GM12875 (cell line): ENCODE measurements around the gene NDUFA11.

Experiments
- H3K4me3 ChIP-seq: one replicate; pipeline ENCODE4 v1.5.1; 2011; ENCODE audit warnings: low read depth, low read length, control low read depth
- TF ChIP-seq, protein P1 (sequence below): IDR thresholded peaks from 2 replicates; pipeline ENCODE4 v1.5.1; 2011; ENCODE audit warnings: low read depth, mild to moderate bottlenecking, control low read depth, inconsistent platforms, low read length, moderate library complexity, borderline replicate concordance; ENCODE audit not compliant: insufficient read depth

The NDUFA11 gene

GRCh38 chr19:5910638-5910907 lies 7.0 kb upstream of the NDUFA11 start:
- H3K4me3 ChIP-seq = no peak overlapping the region
- TF ChIP-seq, protein P1, sequence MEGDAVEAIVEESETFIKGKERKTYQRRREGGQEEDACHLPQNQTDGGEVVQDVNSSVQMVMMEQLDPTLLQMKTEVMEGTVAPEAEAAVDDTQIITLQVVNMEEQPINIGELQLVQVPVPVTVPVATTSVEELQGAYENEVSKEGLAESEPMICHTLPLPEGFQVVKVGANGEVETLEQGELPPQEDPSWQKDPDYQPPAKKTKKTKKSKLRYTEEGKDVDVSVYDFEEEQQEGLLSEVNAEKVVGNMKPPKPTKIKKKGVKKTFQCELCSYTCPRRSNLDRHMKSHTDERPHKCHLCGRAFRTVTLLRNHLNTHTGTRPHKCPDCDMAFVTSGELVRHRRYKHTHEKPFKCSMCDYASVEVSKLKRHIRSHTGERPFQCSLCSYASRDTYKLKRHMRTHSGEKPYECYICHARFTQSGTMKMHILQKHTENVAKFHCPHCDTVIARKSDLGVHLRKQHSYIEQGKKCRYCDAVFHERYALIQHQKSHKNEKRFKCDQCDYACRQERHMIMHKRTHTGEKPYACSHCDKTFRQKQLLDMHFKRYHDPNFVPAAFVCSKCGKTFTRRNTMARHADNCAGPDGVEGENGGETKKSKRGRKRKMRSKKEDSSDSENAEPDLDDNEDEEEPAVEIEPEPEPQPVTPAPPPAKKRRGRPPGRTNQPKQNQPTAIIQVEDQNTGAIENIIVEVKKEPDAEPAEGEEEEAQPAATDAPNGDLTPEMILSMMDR = no peak

GRCh38 chr19:5908773-5909442 lies 5.3 kb upstream of the NDUFA11 start:
- TF ChIP-seq, protein P1 = no peak
- no peak overlapping the region for H3K4me3 ChIP-seq

- TF ChIP-seq, protein P1 = no peak
These were observed 3.7 kb upstream of the NDUFA11 start for GRCh38 chr19:5907241-5907640.

GRCh38 chr19:5905114-5905778 lies 1.7 kb upstream of the NDUFA11 start:
- peak overlapping the region; percentile 73 for H3K4me3 ChIP-seq
- TF ChIP-seq, protein P1 = no peak

More at GRCh38 chr19:5907241-5907640, 3.7 kb upstream of the NDUFA11 start:
- no peak overlapping the region for H3K4me3 ChIP-seq

DNA sequence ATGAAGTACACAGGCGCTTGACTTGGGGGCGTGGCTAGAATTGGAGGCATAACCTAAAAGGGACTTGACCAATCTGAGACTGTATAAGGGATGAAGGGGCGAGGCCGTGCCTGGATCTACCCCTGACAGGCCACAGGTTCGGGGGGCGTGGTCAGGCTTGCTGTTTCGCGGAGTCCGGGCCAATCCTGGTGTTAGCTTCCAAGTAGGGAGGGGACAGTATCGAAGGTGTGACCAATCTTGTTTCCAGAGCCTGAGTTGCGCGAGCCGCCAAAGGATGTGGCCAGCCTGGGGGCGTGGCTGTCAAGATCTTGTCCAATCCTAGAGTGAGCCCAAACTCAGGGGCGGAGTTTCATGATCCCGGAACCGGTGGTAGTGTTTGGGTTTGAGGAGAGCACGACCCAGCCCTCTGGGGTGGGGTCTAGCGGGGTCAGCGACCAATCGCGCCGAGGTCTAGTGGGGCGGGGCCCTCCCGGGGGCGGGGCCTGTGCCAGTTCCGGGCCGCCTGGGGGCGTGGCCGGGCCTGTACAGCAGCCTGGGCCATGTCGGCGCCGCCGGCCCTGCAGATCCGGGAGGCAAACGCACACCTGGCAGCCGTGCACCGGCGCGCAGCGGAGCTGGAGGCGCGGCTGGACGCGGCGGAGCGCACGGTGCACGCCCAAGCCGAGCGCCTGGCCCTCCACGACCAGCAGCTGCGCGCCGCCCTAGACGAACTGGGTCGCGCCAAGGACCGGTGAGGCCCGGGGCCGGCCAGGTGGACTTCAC lies 943 bp upstream of the NDUFA11 start, which contains the start of gene VMAC:
Gene VMAC (plus strand): TSS at position 521 of the 762 bp plus-strand sequence. CDS start 19 bp downstream, at position 540.
- H3K4me3 ChIP-seq = peak within 1 kb of the TSS; percentile 99
- TF ChIP-seq, protein P1 = no peak

GRCh38 chr19:5903056-5903623 lies 450 bp downstream of the NDUFA11 start:
- peak overlapping the region; percentile 99 for H3K4me3 ChIP-seq
- TF ChIP-seq, protein P1 = no peak
